Mesodermal cell (in vitro differentiated cells): ENCODE measurements around the gene NPTXR.

Experiments used
- H3K27ac ChIP-seq: 2 replicates; pipeline ENCODE4 v1.7.0; 2013; ENCODE audit warnings: mild to moderate bottlenecking, low read depth, low read length, moderate library complexity; ENCODE audit not compliant: severe bottlenecking
- H3K36me3 ChIP-seq: 2 replicates; pipeline ENCODE4 v1.7.1; 2013; ENCODE audit warnings: mild to moderate bottlenecking, low read length, moderate library complexity; ENCODE audit not compliant: control insufficient read depth, insufficient read depth
- H3K4me1 ChIP-seq: one replicate; pipeline ENCODE4 v1.7.1; 2013; ENCODE audit warnings: mild to moderate bottlenecking, low read length; ENCODE audit not compliant: insufficient read depth, control insufficient read depth, poor library complexity, severe bottlenecking
- H3K4me3 ChIP-seq: 2 replicates; pipeline ENCODE4 v1.7.0; 2013; ENCODE audit warnings: low read length, control low read depth, mild to moderate bottlenecking; ENCODE audit not compliant: insufficient read depth, poor library complexity, severe bottlenecking; ENCODE audit errors: extremely low read depth
- H3K9me3 ChIP-seq: 2 replicates; pipeline ENCODE4 v1.7.1; 2013; ENCODE audit warnings: mild to moderate bottlenecking, low read length, moderate library complexity; ENCODE audit not compliant: control insufficient read depth
- WGBS, 2 experiments: methylation state at CpG; one replicate each; pipeline ENCODE4 v1.1.5; 2013; ENCODE audit warnings: missing lambda C conversion rate in 2 of 2; ENCODE audit not compliant: insufficient coverage in 2 of 2; 5-methylcytosine and 5-hydroxymethylcytosine counted together

NPTXR gene

GRCh38 chr22:38850399-38850798 is 6.6 kb upstream of the NPTXR start:
- H3K4me1 ChIP-seq: no peaks in the 10 kb centered on the region
- 100% methylated on average over 1 of the region's 2 CpGs; no CpG with 5 or more reads in 1 of the 2 experiments for WGBS, 2 experiments
- no peak overlapping the region for H3K27ac ChIP-seq

DNA sequence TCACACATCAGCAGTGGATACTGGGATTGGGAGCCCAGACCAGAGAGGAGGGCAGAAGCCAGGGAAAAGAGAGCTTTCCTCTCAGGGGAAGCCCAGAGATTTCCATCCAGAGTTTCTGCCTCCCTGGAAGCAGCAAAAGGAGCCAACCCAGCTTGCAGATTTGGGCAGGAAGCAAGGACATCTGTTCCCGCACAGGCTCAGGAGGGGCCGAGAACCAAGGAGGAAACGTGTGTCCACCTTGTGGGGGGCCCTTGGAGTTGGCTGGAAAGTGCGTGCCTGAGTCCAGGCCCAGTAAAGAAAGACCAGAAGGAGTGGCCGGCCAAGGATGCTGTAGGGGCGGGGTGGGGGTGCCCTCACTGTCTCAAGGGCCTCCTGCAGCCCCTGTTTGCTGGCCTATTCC is 6.0 kb upstream of the NPTXR start:
- peaks cover under 1% of the 10 kb centered on the region for H3K4me1 ChIP-seq
- no peak overlapping the region for H3K4me3 ChIP-seq
- 75 to 80% methylated on average over 5 to 6 of the region's 6 CpGs for WGBS, 2 experiments
- H3K9me3 ChIP-seq: no peaks in the 10 kb centered on the region
- H3K27ac ChIP-seq: no peak overlapping the region
- no peaks in the 10 kb centered on the region for H3K36me3 ChIP-seq

More at GRCh38 chr22:38850399-38850798, 6.6 kb upstream of the NPTXR start:
- H3K36me3 ChIP-seq: no peaks in the 10 kb centered on the region
- H3K4me3 ChIP-seq: no peak overlapping the region
- no peaks in the 10 kb centered on the region for H3K9me3 ChIP-seq

DNA sequence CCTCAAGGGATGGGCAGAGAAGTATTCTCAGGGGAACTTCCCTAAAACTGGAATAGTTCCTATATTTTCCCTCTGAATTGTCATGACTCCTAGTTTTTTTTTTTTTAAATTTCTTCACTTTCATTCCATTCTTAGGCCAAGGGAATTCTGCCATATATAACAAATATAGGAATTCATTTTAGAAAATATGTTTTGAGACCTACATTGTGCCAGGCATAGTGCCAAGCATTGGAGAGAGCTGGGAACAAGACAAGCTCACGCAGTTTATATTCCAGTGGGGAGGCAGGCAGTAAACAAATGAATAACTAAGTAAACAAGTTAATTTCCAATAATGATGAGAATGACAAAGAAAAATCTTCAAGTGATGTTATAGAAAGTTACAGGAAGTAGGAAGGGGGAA is 2.6 kb upstream of the NPTXR start:
- no peak overlapping the region for H3K27ac ChIP-seq
- no peaks in the 10 kb centered on the region for H3K36me3 ChIP-seq
- 100% methylated on average over 1 of the region's 1 CpG; no CpG with 5 or more reads in 1 of the 2 experiments for WGBS, 2 experiments

DNA sequence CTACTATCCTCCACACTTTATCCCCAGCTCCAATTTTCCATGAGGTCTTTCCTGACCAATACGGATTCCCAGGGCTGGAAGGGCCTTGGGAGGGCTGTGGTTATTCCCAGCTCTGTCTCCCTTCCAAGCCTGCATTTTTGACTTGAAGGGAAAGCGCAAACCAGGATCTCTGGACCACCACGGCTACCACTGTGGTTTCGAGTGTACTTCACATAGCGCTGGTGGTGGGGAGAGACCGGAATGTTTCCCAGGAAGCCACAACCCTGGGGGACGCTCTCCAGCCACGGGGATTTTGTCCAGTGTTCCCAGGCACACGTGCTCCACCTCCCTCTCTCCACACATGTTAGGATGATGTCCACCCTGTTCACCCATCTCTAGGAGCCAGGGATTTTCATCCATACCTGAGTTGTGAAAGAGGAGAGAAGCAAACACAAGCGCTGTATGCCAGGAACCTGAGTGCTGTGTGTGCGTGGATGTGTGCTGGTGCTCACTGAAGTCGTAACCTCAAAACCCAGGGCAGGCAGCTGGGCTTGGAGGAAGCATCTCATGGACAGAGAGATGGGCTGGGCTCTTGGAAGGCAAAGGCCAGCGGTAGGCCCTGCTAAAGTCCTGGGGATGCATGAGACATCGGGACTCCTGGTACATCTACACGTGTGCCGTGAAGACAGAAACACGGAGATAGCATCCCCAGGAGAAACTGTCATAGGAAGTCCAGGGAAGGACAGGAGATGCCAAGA is 1.3 kb upstream of the NPTXR start:
- H3K36me3 ChIP-seq: no peaks in the 10 kb centered on the region
- H3K4me1 ChIP-seq: peaks cover 8% of the 10 kb centered on the region
- 86 to 93% methylated on average over 14 to 15 of the region's 17 CpGs for WGBS, 2 experiments
- no peaks in the 10 kb centered on the region for H3K9me3 ChIP-seq
- H3K27ac ChIP-seq: no peak overlapping the region
- H3K4me3 ChIP-seq: no peak overlapping the region

More for the DNA sequence above, 2.6 kb upstream of the NPTXR start:
- no peak overlapping the region for H3K4me3 ChIP-seq
- peaks cover 8% of the 10 kb centered on the region for H3K4me1 ChIP-seq
- no peaks in the 10 kb centered on the region for H3K9me3 ChIP-seq

- Histone ChIP-seq H3K27ac (no peak overlapping the region), H3K4me1 (peaks cover 8% of the 10 kb centered on the region), H3K9me3 (no peaks in the 10 kb centered on the region), H3K4me3 (peak overlapping the region; percentile 21), H3K36me3 (no peaks in the 10 kb centered on the region)
- WGBS, 2 experiments: 18 to 25% methylated on average over 10 to 17 of the region's 22 CpGs
These were observed 631 bp upstream of the NPTXR start for GRCh38 chr22:38844315-38845003.

DNA sequence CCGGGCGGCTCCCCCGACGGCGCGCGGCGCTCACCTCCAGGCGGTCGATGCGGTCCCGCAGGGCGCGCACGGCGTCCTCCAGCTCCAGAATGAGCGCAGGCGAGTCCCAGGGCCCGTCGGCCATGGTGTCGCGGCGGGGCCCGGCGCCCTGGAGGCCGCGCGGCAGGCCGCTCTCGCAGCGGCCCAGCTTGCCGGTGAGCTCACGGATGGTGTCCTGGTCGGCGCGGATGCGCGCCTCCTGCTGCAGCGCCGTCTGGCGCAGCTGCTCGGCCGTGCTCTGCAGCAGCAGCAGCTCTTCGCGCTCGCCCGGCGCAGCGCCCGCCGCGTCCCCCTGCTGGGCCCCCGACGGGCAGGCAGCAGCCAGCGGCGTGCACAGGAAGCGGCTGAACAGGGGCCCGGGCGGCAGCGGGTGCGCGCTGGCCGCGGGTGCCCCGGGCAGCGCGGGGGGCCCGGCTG is 599 bp downstream of the NPTXR start:
- Histone ChIP-seq H3K4me1 (peaks cover 8% of the 10 kb centered on the region), H3K27ac (no peak overlapping the region), H3K36me3 (no peaks in the 10 kb centered on the region), H3K9me3 (no peaks in the 10 kb centered on the region), H3K4me3 (peak overlapping the region; percentile 36)
- WGBS, 2 experiments: 0 to 2% methylated on average over 62 to 64 of the region's 68 CpGs

GRCh38 chr22:38842512-38843200 is 1.2 kb downstream of the NPTXR start:
- WGBS, 2 experiments: 22 to 23% methylated on average over 28 to 30 of the region's 34 CpGs

GRCh38 chr22:38841635-38842034 is 2.2 kb downstream of the NPTXR start:
- Histone ChIP-seq H3K27ac (no peak overlapping the region), H3K4me3 (no peak overlapping the region), H3K9me3 (no peaks in the 10 kb centered on the region), H3K36me3 (no peaks in the 10 kb centered on the region), H3K4me1 (peaks cover 8% of the 10 kb centered on the region)
- 74 to 100% methylated on average over 2 to 4 of the region's 5 CpGs for WGBS, 2 experiments

More at GRCh38 chr22:38842512-38843200, 1.2 kb downstream of the NPTXR start:
- H3K36me3 ChIP-seq: no peaks in the 10 kb centered on the region
- peak overlapping the region; percentile 36 for H3K4me3 ChIP-seq
- H3K27ac ChIP-seq: no peak overlapping the region
- H3K9me3 ChIP-seq: no peaks in the 10 kb centered on the region
- peaks cover 8% of the 10 kb centered on the region for H3K4me1 ChIP-seq

GRCh38 chr22:38841211-38841610 is 2.6 kb downstream of the NPTXR start:
- WGBS, 2 experiments: 78 to 91% methylated on average over 5 to 6 of the region's 7 CpGs
- Histone ChIP-seq H3K9me3 (no peaks in the 10 kb centered on the region), H3K36me3 (no peaks in the 10 kb centered on the region), H3K4me3 (no peak overlapping the region), H3K27ac (no peak overlapping the region), H3K4me1 (peaks cover 8% of the 10 kb centered on the region)

GRCh38 chr22:38840129-38840528 is 3.7 kb downstream of the NPTXR start:
- H3K9me3 ChIP-seq: no peaks in the 10 kb centered on the region
- H3K4me3 ChIP-seq: no peak overlapping the region
- peaks cover 8% of the 10 kb centered on the region for H3K4me1 ChIP-seq
- no peak overlapping the region for H3K27ac ChIP-seq
- 82 to 83% methylated on average over 3 of the region's 3 CpGs for WGBS, 2 experiments
- no peaks in the 10 kb centered on the region for H3K36me3 ChIP-seq
